GM19397 (cell line): ENCODE data around the gene SORT1.
"Not testable (repeated sequence)": the region's sequence is repeated elsewhere in the genome, so short reads cannot be mapped to it uniquely, and the experiment has no call there.

Experiments
- ATAC-seq: cut with Tn5 transposase; IDR thresholded peaks from one replicate; pipeline ENCODE4 v1.9.1; 2021; ENCODE audit warnings: mild to moderate bottlenecking, moderate library complexity; ENCODE audit not compliant: unreplicated experiment

The SORT1 gene

GRCh38 chr1:109398343-109399225 is 866 bp upstream of the SORT1 start:
- no peak for ATAC-seq

- peak; percentile 10 for ATAC-seq
Measured at GRCh38 chr1:109396871-109397580, 692 bp downstream of the SORT1 start.

DNA sequence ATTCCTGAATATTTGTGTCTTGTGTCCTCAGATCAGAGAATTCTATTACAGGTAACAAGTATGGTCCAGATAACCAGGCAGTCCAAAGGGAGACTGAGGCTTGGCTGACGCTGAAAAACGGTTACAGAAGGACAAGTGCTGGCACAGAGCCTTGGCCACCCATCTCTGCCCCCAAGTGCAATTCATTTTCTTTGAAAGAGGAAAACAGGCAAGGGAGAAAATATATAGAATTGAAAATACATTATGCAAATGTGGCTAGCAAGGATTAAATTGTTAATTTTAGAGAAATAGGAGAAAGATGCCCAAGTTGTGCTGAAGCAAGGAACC is 1.2 kb downstream of the SORT1 start:
- ATAC-seq: no peak

DNA sequence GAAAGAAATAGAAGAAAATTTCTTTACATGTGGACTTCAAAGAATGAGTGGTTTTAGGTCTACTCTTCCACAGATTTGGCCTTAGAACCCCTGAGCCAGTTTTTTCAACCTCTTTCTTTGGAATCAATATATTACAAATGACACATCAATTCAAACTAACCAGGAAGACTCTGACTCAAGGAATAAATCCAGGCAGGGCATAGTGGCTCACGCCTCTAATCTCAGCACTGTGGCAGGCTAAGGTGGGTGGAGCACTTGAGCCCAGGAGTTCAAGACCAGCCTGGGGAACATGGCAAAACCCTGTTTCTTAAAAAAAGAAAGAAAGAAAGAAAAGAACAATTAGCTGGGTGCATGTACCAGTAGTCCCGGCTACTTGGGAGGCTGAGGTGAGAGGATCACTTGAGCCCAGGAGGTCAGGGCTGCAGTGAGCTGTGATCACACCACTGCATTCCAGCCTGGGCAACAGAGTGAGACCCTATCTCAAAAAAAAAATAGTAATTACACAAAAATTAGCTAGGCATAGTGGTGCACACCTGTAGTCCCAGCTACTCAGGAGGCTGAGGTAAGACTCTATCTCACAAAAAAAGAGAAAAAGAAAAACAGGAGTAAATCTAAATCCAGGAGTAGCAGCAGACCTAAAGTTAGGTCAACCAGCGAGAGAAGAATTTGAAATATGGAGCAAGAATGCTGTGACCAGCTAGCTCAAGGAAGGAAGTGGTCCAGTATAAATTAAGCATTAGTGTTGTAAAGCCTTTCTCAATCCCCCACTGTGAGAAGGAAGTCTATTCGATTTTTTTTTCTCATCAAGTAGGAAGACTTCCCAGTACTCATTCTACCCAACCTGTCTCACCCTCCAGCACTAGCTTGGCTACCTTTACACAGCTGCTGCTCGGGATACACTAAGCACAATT is 1.9 kb downstream of the SORT1 start:
- ATAC-seq: no peak

DNA sequence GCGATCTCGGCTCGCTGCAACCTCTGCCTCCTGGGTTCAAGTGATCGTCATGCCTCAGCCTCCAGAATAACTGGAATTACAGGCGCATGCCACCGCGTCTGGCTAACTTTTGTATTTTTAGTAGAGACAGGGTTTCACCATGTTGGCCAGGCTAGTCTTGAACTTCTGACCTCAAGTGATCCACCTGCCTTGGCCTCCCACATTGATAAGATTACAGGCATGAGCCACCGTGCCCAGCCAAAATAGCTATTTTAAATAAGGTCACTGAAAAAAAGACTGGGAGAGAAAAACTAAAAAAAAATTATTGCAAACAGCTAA is 2.5 kb downstream of the SORT1 start:
- ATAC-seq: not testable (repeated sequence)

- no peak for ATAC-seq
Measured at GRCh38 chr1:109394591-109395281, 3.0 kb downstream of the SORT1 start.

GRCh38 chr1:109393617-109394233 is 4.0 kb downstream of the SORT1 start:
- ATAC-seq: no peak

DNA sequence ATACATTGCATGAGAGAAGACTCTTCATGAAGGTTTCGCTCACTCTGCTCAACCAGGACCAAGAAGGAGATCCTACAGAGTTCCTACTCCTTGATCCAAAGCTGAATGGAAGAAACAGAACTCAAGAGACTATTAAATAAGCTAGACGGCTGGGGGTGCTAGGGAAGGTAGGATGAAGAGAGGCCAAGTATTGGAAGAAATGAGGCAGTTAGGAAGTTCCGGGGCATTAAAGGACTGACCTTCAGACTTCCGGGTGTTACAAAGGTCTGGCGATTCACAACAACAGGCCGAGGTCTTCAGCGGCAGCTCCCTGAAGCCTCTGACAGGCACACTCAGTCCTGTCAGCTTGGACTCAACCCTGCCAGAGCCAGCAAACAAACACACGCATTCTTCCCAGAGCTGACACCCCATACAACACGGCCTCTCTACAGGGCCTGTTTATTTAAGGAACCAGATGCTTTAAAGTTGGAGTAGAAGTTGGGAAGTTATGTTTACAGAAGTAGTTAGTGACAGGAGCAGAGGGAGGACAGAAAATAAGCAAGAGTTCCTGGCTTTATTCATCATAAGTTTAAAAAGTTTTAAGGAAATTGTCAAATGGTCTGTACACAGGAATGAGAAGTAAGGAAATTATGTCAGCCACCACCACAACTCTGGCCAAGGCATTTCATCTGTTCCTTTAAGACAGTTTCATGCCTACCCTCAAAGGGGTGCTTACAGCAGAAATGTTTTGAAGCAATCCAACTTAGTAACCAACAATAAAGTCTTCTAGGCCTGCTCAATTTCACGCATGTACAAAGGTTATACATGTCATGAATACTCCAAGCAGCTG is 4.7 kb downstream of the SORT1 start:
- no peak for ATAC-seq

DNA sequence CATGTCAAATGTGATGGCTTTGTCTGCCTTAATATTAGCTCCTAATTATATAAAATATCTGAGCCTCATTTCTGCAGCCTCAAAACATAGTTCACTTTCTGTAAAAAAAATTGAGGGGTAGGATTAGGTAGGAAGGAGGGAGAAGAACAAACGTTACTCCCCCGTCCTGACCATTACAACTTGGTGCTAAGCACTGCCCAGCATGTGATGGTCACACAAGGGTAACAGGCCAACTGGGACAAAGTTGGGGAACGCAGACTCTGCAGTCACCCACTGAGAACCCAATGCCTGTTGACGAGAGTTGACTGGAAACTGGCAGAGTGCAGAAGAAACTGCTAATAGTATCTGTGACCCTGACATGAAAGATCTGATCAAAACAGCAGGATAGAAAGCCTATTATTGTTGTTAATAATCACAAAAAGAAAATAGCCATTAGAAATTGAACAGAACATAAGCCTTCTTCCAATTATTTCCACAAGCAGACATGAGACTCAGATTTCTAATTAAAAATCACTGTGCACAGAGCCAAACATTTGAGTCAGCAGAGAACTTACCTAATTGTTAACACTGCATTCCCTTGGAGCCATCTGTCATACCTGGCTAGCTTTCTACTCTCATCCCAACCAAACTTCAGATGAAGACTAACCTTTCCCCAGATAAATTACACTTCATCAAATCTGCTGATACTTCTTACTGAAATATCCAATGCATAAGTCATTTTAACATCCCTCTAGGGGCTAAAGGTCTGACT is 5.5 kb downstream of the SORT1 start:
- ATAC-seq: peak; percentile 19

DNA sequence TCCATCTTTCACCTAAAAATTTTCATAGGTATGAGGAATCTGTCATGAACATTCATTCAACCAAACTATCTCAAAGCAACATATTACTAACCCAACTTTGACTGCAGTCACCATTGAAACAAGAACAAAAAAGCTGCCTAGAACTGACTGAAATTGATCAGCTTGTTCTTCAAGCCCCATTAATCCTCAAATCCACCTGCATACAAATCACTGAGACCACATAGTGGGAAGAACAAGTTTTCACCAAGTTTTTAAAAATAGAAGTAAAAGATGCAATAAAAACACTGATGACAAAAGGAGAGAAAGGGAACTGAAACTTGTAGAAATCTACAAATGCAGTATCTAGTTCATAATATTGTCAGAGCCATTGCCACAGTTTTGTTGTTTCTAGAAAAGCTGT is 6.1 kb downstream of the SORT1 start:
- peak; percentile 58 for ATAC-seq

DNA sequence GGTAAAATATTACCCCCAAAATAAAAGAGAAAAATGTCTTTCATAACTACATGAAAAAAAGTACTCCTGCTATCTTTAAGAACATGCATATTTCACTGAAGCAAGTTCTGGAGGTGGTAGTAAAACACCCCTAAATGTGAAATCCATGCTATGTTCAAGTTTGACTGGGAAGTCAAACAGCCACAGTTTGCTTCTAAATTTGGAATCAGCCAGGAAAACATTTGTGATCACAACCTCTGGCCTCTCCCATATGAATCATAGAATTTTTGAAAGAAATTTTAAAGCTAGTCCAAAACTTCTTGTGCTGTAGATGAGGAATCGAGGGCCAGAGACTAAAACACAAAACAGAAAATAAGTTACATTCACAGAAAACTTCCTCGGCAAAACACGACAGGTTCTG is 6.6 kb downstream of the SORT1 start:
- ATAC-seq: no peak

- no peak for ATAC-seq
Measured at GRCh38 chr1:109389638-109390341, 7.9 kb downstream of the SORT1 start.

- no peak for ATAC-seq
Measured at GRCh38 chr1:109388884-109389637, 8.7 kb downstream of the SORT1 start.

DNA sequence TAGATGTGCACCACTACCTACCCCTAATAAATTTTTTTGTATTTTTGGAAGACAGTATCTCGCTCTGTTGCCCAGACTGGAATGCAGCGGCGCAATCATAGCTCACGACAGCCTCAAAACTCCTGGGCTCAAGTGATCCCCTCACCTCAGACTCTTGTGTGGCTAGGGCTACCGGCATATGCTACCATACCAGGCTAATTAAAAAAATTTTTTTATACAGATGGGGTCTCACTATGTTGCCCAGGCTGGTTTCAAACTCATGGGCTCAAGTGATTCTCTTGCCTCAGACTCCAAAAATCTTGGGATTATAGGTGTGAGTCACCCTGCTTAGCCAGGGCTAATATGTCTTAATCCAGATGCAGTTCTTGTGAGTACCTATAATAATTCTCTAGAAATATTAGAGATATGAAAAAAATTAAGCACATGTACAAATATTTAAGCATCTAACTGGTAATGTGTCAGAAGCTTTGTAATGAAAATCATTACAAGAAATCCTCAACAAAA is 9.5 kb downstream of the SORT1 start:
- no peak for ATAC-seq

GRCh38 chr1:109386054-109386717 is 11.5 kb downstream of the SORT1 start:
- ATAC-seq: no peak

GRCh38 chr1:109385417-109385816 is 12.3 kb downstream of the SORT1 start:
- ATAC-seq: no peak

GRCh38 chr1:109383854-109384253 is 13.9 kb downstream of the SORT1 start:
- no peak for ATAC-seq
